Activated naive CD8-positive, alpha-beta T cell treated with anti-CD3 and anti-CD28 coated beads, Interleukin-2, amount 10 ng/mL, durations not matched to agents 7 days and 5 days (primary cell): Measurements from ENCODE around the gene ARPC1B. TPM values are rescaled to one million over a fixed set of nuclear protein-coding genes. Genes with fewer than 3 reads are reported as not detected.
"Not testable (repeated sequence)": the region's sequence is repeated elsewhere in the genome, so short reads cannot be mapped to it uniquely, and the experiment has no call there.

Experiments used
- ATAC-seq: fragments of 150-1000 bp; cut with Tn5 transposase; one replicate; pipeline ENCODE4 v1.10.0; 2021; ENCODE audit warnings: low read depth, moderate library complexity
- POLR2A ChIA-PET: fragments of 350-600 bp; sonication (Branson Sonifier 250); formaldehyde crosslinking; loops from one replicate; lab custom pipeline; 2021; ENCODE audit warnings: antibody characterized with exemption; lab: Charles Lee
- DNase-seq: peaks from one replicate; pipeline ENCODE4 v3.0.0; 2021
- H3K27ac Mint-ChIP-seq: one replicate; pipeline ENCODE4 v1.8.0; 2022; ENCODE audit warnings: mild to moderate bottlenecking, mixed read lengths
- H3K27me3 Mint-ChIP-seq: one replicate; pipeline ENCODE4 v1.8.0; 2022; ENCODE audit warnings: mild to moderate bottlenecking, moderate library complexity, mixed read lengths
- H3K36me3 Mint-ChIP-seq: one replicate; pipeline ENCODE4 v1.8.0; 2021; ENCODE audit warnings: mild to moderate bottlenecking, mixed read lengths
- H3K4me1 Mint-ChIP-seq: one replicate; pipeline ENCODE4 v1.8.0; 2021; ENCODE audit warnings: mixed read lengths
- H3K4me3 Mint-ChIP-seq: one replicate; pipeline ENCODE4 v1.8.0; 2022; ENCODE audit warnings: mild to moderate bottlenecking, moderate library complexity, mixed read lengths
- H3K9me3 Mint-ChIP-seq: one replicate; pipeline ENCODE4 v1.8.0; 2021; ENCODE audit warnings: mixed read lengths
- total RNA-seq, 2 experiments: library from RNA; stranded (reverse); gene quantifications; one replicate each; pipeline ENCODE4 v1.2.3, GENCODE V29; 2021

The ARPC1B gene
- total RNA-seq, 2 experiments from 2014 or later, result 318 to 319 TPM

GRCh38 chr7:99357701-99358490 is 16.6 kb upstream of the ARPC1B start:
- Mint-ChIP-seq H3K9me3 (no peaks in the 10 kb centered on the region), H3K36me3 (peaks cover 2% of the 10 kb centered on the region), H3K4me3 (no peak overlapping the region), H3K27ac (no peak overlapping the region), H3K4me1 (peaks cover 1% of the 10 kb centered on the region), H3K27me3 (no peaks in the 10 kb centered on the region)
- ATAC-seq (no peak), DNase-seq (no peak)
- POLR2A ChIA-PET, result interaction anchor here (0.6 kb wide), 2 partner anchors 18 to 200 kb away, joined by 3 to 5 read pairs; no protein-coding TSS in a partner anchor

GRCh38 chr7:99358521-99358920 is 16.0 kb upstream of the ARPC1B start:
- not testable (repeated sequence) for H3K4me3 Mint-ChIP-seq, H3K27me3 Mint-ChIP-seq, H3K27ac Mint-ChIP-seq, H3K9me3 Mint-ChIP-seq, ATAC-seq, DNase-seq, H3K4me1 Mint-ChIP-seq, H3K36me3 Mint-ChIP-seq
- POLR2A ChIA-PET, result interaction anchor here (0.6 kb wide), 2 partner anchors 18 to 199 kb away, joined by 3 to 5 read pairs; no protein-coding TSS in a partner anchor

GRCh38 chr7:99359465-99360154 is 14.9 kb upstream of the ARPC1B start:
- Mint-ChIP-seq H3K4me3 (no peak overlapping the region), H3K36me3 (peaks cover 5% of the 10 kb centered on the region), H3K9me3 (no peaks in the 10 kb centered on the region), H3K27ac (no peak overlapping the region), H3K27me3 (no peaks in the 10 kb centered on the region), H3K4me1 (no peaks in the 10 kb centered on the region)
- no peak for ATAC-seq
- POLR2A ChIA-PET, result interaction anchor here (0.6 to 1.6 kb wide), 2 partner anchors 15 to 43 kb away, joined by 4 to 5 read pairs; partner anchors contain the start of gene ARPC1B
- no peak for DNase-seq

- peaks cover 9% of the 10 kb centered on the region for H3K36me3 Mint-ChIP-seq
- DNase-seq (no peak), ATAC-seq (no peak)
- H3K27ac Mint-ChIP-seq, result no peak overlapping the region
- H3K4me1 Mint-ChIP-seq, result no peaks in the 10 kb centered on the region
- H3K9me3 Mint-ChIP-seq, result no peaks in the 10 kb centered on the region
- no peaks in the 10 kb centered on the region for H3K27me3 Mint-ChIP-seq
- POLR2A ChIA-PET, result no interaction called here
- H3K4me3 Mint-ChIP-seq, result no peak overlapping the region
These were observed 11.7 kb upstream of the ARPC1B start for GRCh38 chr7:99362801-99363200.

GRCh38 chr7:99363286-99363685 is 11.2 kb upstream of the ARPC1B start:
- no peak overlapping the region for H3K27ac Mint-ChIP-seq
- POLR2A ChIA-PET, result no interaction called here
- no peak overlapping the region for H3K4me3 Mint-ChIP-seq
- no peak for ATAC-seq
- H3K27me3 Mint-ChIP-seq, result no peaks in the 10 kb centered on the region
- no peaks in the 10 kb centered on the region for H3K4me1 Mint-ChIP-seq
- DNase-seq, result no peak
- no peaks in the 10 kb centered on the region for H3K9me3 Mint-ChIP-seq
- peaks cover 9% of the 10 kb centered on the region for H3K36me3 Mint-ChIP-seq

- H3K27ac Mint-ChIP-seq, result no peak overlapping the region
- ATAC-seq (peak; percentile 90), DNase-seq (peak; percentile 70)
- H3K36me3 Mint-ChIP-seq, result peaks cover 9% of the 10 kb centered on the region
- no peaks in the 10 kb centered on the region for H3K9me3 Mint-ChIP-seq
- no peak overlapping the region for H3K4me3 Mint-ChIP-seq
- no peaks in the 10 kb centered on the region for H3K27me3 Mint-ChIP-seq
- H3K4me1 Mint-ChIP-seq, result peaks cover 15% of the 10 kb centered on the region
- POLR2A ChIA-PET, result no interaction called here
These were observed 9.0 kb upstream of the ARPC1B start for GRCh38 chr7:99365318-99366141.

GRCh38 chr7:99366646-99367045 is 7.9 kb upstream of the ARPC1B start:
- Mint-ChIP-seq H3K4me1 (peaks cover 15% of the 10 kb centered on the region), H3K27me3 (no peaks in the 10 kb centered on the region), H3K36me3 (peaks cover 9% of the 10 kb centered on the region), H3K4me3 (no peak overlapping the region), H3K9me3 (no peaks in the 10 kb centered on the region), H3K27ac (peak overlapping the region; percentile 21)
- ATAC-seq (no peak), DNase-seq (no peak)
- POLR2A ChIA-PET, result no interaction called here

GRCh38 chr7:99368750-99369389 is 5.7 kb upstream of the ARPC1B start:
- no peaks in the 10 kb centered on the region for H3K9me3 Mint-ChIP-seq
- peaks cover 9% of the 10 kb centered on the region for H3K36me3 Mint-ChIP-seq
- DNase-seq, result no peak
- no peak for ATAC-seq
- H3K4me3 Mint-ChIP-seq, result peak overlapping the region; percentile 22
- no peak overlapping the region for H3K27ac Mint-ChIP-seq
- POLR2A ChIA-PET, result interaction anchor here (0.5 to 1.5 kb wide), 2 partner anchors 40 to 100 kb away, joined by 3 to 4 read pairs; partner anchors contain the start of genes BUD31 and PDAP1
- H3K27me3 Mint-ChIP-seq, result peaks cover 2% of the 10 kb centered on the region
- H3K4me1 Mint-ChIP-seq, result peaks cover 25% of the 10 kb centered on the region

- POLR2A ChIA-PET, result interaction anchor here (0.7 to 1.5 kb wide), 3 partner anchors 39 to 228 kb away, joined by 3 to 4 read pairs (median 3); partner anchors contain the start of genes BUD31, PDAP1 and TMEM225B
- no peak for ATAC-seq
- peak overlapping the region; percentile 45 for H3K27ac Mint-ChIP-seq
These were observed 4.7 kb upstream of the ARPC1B start for GRCh38 chr7:99369767-99370391.

GRCh38 chr7:99371376-99371920 is 3.1 kb upstream of the ARPC1B start:
- ATAC-seq (no peak), DNase-seq (no peak)
- Mint-ChIP-seq H3K4me1 (peaks cover 27% of the 10 kb centered on the region), H3K4me3 (no peak overlapping the region), H3K36me3 (peaks cover 2% of the 10 kb centered on the region), H3K9me3 (no peaks in the 10 kb centered on the region), H3K27me3 (peaks cover 2% of the 10 kb centered on the region), H3K27ac (no peak overlapping the region)
- POLR2A ChIA-PET, result no interaction called here

More at GRCh38 chr7:99369767-99370391, 4.7 kb upstream of the ARPC1B start:
- peaks cover 5% of the 10 kb centered on the region for H3K36me3 Mint-ChIP-seq
- no peaks in the 10 kb centered on the region for H3K9me3 Mint-ChIP-seq
- peaks cover 25% of the 10 kb centered on the region for H3K4me1 Mint-ChIP-seq
- H3K27me3 Mint-ChIP-seq, result peaks cover 2% of the 10 kb centered on the region
- H3K4me3 Mint-ChIP-seq, result peak overlapping the region; percentile 19
- no peak for DNase-seq

- H3K27ac Mint-ChIP-seq, result peak overlapping the region; percentile 83
- DNase-seq (no peak), ATAC-seq (no peak)
- H3K4me1 Mint-ChIP-seq, result peaks cover 30% of the 10 kb centered on the region
- H3K36me3 Mint-ChIP-seq, result peaks cover 4% of the 10 kb centered on the region
- H3K9me3 Mint-ChIP-seq, result no peaks in the 10 kb centered on the region
- H3K27me3 Mint-ChIP-seq, result peaks cover 2% of the 10 kb centered on the region
- POLR2A ChIA-PET, result interaction anchor here (1.0 to 4.6 kb wide), 2 partner anchors 21 to 36 kb away, joined by 5 to 35 read pairs; partner anchors contain the start of genes BUD31 and PDAP1
- H3K4me3 Mint-ChIP-seq, result peak overlapping the region; percentile 87
These were observed 2.0 kb upstream of the ARPC1B start for GRCh38 chr7:99372275-99373090.
